Measurements from ENCODE around the gene LIPE.

LIPE gene

DNA sequence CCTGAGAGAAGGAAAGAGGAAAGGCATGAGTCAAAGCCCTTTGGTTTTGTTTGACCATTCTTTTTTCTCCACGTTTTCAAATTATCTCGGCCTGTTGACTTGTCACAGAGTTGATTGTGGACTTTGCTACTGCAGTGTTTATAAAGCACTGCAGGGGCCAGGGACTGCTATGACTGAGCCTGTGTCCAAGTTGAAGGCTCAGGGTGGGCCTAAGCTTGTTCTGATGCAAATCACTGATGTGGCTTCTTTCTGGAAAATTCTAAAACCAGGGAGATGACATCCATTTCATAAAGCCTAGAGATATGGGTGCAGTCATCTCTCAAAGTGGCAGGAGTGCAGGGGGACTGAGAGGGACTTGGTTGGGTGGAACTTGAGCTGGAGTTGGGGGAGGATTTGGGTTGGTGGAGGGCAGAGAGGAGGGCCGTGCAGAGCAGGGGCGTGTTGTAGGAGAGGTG is 16.8 kb upstream of the LIPE start:
- no peak overlapping the region for H3K4me3 ChIP-seq (ENCODE audit: low read depth, low read length)
- TF ChIP-seq CTCF (IDR thresholded peaks at IDR 0.05; ENCODE audit: borderline replicate concordance, insufficient read depth, low read depth, low read length) = no peak

- TF ChIP-seq CTCF (IDR thresholded peaks at IDR 0.05; ENCODE audit: borderline replicate concordance, insufficient read depth, low read depth, low read length) = no peak
- no peak within 1 kb of the TSS for H3K4me3 ChIP-seq (ENCODE audit: low read depth, low read length)
Measured at GRCh38 chr19:42442833-42443232, 15.6 kb upstream of the LIPE start, which contains the start of gene CXCL17. CXCL17 (minus strand) TSS chr19:42442946; CDS start chr19:42442832, 114 bp downstream.

DNA sequence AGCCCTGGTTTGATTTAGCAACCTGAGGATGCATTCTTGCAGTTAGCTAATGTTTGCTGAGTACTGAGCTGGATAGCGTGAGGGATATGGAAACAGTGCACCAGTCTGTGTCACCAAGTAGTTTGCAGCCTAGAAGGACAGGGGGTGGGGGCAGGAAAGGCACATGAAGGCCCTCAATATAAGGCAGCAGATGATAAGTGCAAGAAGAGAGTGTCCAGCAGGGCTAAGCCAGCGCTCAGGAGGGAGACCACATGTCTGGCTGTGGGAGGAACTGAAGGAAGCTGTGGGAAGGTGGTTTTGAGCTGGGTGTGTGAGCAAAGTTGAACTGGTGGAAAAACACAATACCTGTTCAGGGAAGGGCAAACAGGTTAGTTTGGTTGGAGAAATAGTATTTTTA is 13.9 kb upstream of the LIPE start:
- no peak overlapping the region for H3K4me3 ChIP-seq (ENCODE audit: low read depth, low read length)
- TF ChIP-seq CTCF (IDR thresholded peaks at IDR 0.05; ENCODE audit: borderline replicate concordance, insufficient read depth, low read depth, low read length) = no peak

- peak; percentile 90 for TF ChIP-seq CTCF (IDR thresholded peaks at IDR 0.05; ENCODE audit: borderline replicate concordance, insufficient read depth, low read depth, low read length)
- no peak overlapping the region for H3K4me3 ChIP-seq (ENCODE audit: low read depth, low read length)
Measured at GRCh38 chr19:42440357-42441048, 13.3 kb upstream of the LIPE start.

- H3K4me3 ChIP-seq (ENCODE audit: low read depth, low read length) = no peak overlapping the region
- TF ChIP-seq CTCF (IDR thresholded peaks at IDR 0.05; ENCODE audit: borderline replicate concordance, insufficient read depth, low read depth, low read length) = no peak
Measured at GRCh38 chr19:42436006-42436405, 8.8 kb upstream of the LIPE start.

- no peak overlapping the region for H3K4me3 ChIP-seq (ENCODE audit: low read depth, low read length)
- TF ChIP-seq CTCF (IDR thresholded peaks at IDR 0.05; ENCODE audit: borderline replicate concordance, insufficient read depth, low read depth, low read length) = no peak
Measured at GRCh38 chr19:42435316-42435715, 8.1 kb upstream of the LIPE start.

All from GM12875 (cell line).